Right lobe of liver (tissue), 4 donors: ENCODE data around the gene RHEX.

Source experiments
- POLR2A ChIP-seq: fragments of 450-650 bp; IDR thresholded peaks from one replicate; pipeline ENCODE4 v1.6.1; 2017; ENCODE audit warnings: antibody characterized with exemption, mild to moderate bottlenecking
- TF ChIP-seq, protein P1 (sequence below), 4 donors: fragments of 200-600 bp in 3 of 4; fragments of 450-650 bp in 1 of 4; IDR thresholded peaks; one replicate each; pipeline versions ENCODE4 v1.5.1 to v1.8.0; 2016 to 2022; ENCODE audit warnings: antibody characterized with exemption in 4 of 4, mild to moderate bottlenecking in 2 of 4
- donor health status: DM: no; HTN: no; CAD: no.
- donor health status: DM: no; HTN: no; CAD: no.
- donor health status: DM: no; HTN: yes; CAD: no.

- TF ChIP-seq, protein P1, sequence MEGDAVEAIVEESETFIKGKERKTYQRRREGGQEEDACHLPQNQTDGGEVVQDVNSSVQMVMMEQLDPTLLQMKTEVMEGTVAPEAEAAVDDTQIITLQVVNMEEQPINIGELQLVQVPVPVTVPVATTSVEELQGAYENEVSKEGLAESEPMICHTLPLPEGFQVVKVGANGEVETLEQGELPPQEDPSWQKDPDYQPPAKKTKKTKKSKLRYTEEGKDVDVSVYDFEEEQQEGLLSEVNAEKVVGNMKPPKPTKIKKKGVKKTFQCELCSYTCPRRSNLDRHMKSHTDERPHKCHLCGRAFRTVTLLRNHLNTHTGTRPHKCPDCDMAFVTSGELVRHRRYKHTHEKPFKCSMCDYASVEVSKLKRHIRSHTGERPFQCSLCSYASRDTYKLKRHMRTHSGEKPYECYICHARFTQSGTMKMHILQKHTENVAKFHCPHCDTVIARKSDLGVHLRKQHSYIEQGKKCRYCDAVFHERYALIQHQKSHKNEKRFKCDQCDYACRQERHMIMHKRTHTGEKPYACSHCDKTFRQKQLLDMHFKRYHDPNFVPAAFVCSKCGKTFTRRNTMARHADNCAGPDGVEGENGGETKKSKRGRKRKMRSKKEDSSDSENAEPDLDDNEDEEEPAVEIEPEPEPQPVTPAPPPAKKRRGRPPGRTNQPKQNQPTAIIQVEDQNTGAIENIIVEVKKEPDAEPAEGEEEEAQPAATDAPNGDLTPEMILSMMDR (IDR thresholded peaks at IDR 0.05): no peak
- no peak for TF ChIP-seq POLR2A
These were observed 6.5 kb downstream of the RHEX start for GRCh38 chr1:206059355-206059915.
